Measurements from ENCODE around the gene MICAL3. TPM values are rescaled to one million over a fixed set of nuclear protein-coding genes. Genes with fewer than 3 reads are reported as not detected.
"Not testable (repeated sequence)": the region's sequence is repeated elsewhere in the genome, so short reads cannot be mapped to it uniquely, and the experiment has no call there.

Gene MICAL3
- total and polyA plus RNA-seq, 4 donors = 4.4 to 30.7 (median 15.4) TPM

DNA sequence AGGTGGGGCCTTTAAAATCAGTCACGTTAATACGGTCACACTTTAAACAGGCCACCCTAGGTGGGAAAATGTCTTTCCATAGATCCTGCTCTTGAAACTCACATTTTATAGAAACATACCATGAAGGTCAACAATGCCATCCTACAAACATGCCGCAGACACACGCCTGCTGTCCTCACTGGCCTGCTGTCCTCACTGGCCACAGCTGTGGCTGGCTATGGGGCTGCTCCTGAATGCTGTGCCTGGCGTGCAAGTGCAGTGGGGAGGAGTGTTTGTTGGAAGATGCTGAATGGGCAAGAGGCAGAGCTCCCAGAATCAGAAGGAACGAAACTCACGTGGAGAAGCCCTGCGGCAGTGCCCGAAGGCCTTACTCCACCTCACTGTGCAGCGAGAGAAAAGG, 143.9 kb downstream of the MICAL3 start:
- no peaks in the 10 kb centered on the region for H3K9me3 ChIP-seq (ENCODE audit: control insufficient read depth in 4 of 4, insufficient read depth in 3 of 4, low read length in 3 of 4)
- no peak overlapping the region for H3K4me3 ChIP-seq
- TF ChIP-seq, protein P1, sequence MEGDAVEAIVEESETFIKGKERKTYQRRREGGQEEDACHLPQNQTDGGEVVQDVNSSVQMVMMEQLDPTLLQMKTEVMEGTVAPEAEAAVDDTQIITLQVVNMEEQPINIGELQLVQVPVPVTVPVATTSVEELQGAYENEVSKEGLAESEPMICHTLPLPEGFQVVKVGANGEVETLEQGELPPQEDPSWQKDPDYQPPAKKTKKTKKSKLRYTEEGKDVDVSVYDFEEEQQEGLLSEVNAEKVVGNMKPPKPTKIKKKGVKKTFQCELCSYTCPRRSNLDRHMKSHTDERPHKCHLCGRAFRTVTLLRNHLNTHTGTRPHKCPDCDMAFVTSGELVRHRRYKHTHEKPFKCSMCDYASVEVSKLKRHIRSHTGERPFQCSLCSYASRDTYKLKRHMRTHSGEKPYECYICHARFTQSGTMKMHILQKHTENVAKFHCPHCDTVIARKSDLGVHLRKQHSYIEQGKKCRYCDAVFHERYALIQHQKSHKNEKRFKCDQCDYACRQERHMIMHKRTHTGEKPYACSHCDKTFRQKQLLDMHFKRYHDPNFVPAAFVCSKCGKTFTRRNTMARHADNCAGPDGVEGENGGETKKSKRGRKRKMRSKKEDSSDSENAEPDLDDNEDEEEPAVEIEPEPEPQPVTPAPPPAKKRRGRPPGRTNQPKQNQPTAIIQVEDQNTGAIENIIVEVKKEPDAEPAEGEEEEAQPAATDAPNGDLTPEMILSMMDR (IDR thresholded peaks at IDR 0.05; ENCODE audit: control extremely low read depth, extremely low read depth) = no peak
- H3K9ac ChIP-seq (ENCODE audit: insufficient read depth in 1 of 2, low read length in 2 of 2) = no peak overlapping the region
- H3K4me1 ChIP-seq (ENCODE audit: control insufficient read depth in 5 of 5, insufficient read depth in 5 of 5, low read length in 5 of 5) = no peaks in the 10 kb centered on the region
- ATAC-seq (ENCODE audit: insufficient read depth, low FRiP score) = no peak
- no peak overlapping the region for H3K27ac ChIP-seq (ENCODE audit: low read depth in 1 of 2, low read length in 1 of 2)
- H3K27me3 ChIP-seq (ENCODE audit: control insufficient read depth in 3 of 3, insufficient read depth in 3 of 3, low read length in 2 of 3) = no peaks in the 10 kb centered on the region
- WGBS, 2 donors = 87 to 96% methylated on average over 10 of the region's 10 CpGs
- DNase-seq = no peak
- H3K36me3 ChIP-seq (ENCODE audit: control insufficient read depth in 4 of 4, insufficient read depth in 4 of 4, low read length in 4 of 4) = peaks cover 11 to 21% (median 13%) of the 10 kb centered on the region in 4 donors

DNA sequence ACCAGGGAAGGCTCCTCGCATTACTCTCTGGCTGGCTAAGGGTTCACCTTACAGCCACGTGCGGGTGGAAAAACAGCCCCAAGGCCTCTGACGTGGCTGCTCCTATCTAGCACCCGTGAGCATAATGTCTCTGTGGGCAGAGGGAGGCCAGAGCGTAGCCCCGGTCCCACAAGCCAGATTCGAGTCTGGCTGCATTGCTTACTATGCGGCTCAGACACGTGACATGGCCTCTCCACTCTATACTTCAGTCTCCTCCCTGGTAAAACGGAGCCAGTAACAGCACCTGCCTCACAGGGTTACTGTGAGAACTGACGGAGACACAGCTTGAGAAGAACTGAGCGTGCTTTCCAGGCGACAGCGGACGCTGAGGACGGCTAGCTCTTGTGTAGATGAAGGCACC, 144.3 kb downstream of the MICAL3 start:
- Histone ChIP-seq H3K4me3 (no peak overlapping the region), H3K4me1 (ENCODE audit: control insufficient read depth in 5 of 5, insufficient read depth in 5 of 5, low read length in 5 of 5) (no peaks in the 10 kb centered on the region), H3K36me3 (ENCODE audit: control insufficient read depth in 4 of 4, insufficient read depth in 4 of 4, low read length in 4 of 4) (peaks cover 9 to 16% (median 12%) of the 10 kb centered on the region in 4 donors), H3K9me3 (ENCODE audit: control insufficient read depth in 4 of 4, insufficient read depth in 3 of 4, low read length in 3 of 4) (no peaks in the 10 kb centered on the region), H3K9ac (ENCODE audit: insufficient read depth in 1 of 2, low read length in 2 of 2) (no peak overlapping the region), H3K27ac (ENCODE audit: low read depth in 1 of 2, low read length in 1 of 2) (no peak overlapping the region), H3K27me3 (ENCODE audit: control insufficient read depth in 3 of 3, insufficient read depth in 3 of 3, low read length in 2 of 3) (no peaks in the 10 kb centered on the region)
- no peak for DNase-seq
- 90 to 96% methylated on average over 17 of the region's 17 CpGs for WGBS, 2 donors
- no peak for ATAC-seq (ENCODE audit: insufficient read depth, low FRiP score)
- TF ChIP-seq, protein P1 (IDR thresholded peaks at IDR 0.05; ENCODE audit: control extremely low read depth, extremely low read depth) = no peak

DNA sequence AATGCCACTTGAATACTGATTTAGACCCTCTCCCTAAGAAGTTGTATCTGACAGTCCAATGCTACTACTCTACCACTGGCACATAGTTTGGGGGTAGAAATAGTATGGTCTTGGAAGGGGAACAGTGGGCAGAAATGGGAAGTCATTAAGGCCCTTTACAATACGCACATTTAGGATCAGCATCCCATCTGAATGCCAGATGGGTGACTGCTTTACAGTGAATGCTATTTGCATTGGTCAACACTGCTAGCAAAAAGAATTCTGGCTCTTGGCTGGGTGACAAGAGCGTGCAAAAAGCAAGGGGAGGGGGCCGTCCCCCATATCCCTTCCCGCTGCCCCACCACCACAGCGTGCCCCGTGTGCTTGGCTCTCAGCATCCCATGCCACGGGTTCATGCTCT, 145.4 kb downstream of the MICAL3 start:
- WGBS, 2 donors = 79 to 91% methylated on average over 7 of the region's 7 CpGs
- H3K27me3 ChIP-seq (ENCODE audit: control insufficient read depth in 3 of 3, insufficient read depth in 3 of 3, low read length in 2 of 3) = no peaks in the 10 kb centered on the region
- H3K36me3 ChIP-seq (ENCODE audit: control insufficient read depth in 4 of 4, insufficient read depth in 4 of 4, low read length in 4 of 4) = peaks cover 2 to 15% (median 7%) of the 10 kb centered on the region in 4 donors
- ATAC-seq (ENCODE audit: insufficient read depth, low FRiP score) (no peak), DNase-seq (peak in 1 of 3 donors; percentile 13)
- TF ChIP-seq, protein P1 (IDR thresholded peaks at IDR 0.05; ENCODE audit: control extremely low read depth, extremely low read depth) = no peak
- no peaks in the 10 kb centered on the region for H3K9me3 ChIP-seq (ENCODE audit: control insufficient read depth in 4 of 4, insufficient read depth in 3 of 4, low read length in 3 of 4)
- no peaks in the 10 kb centered on the region for H3K4me1 ChIP-seq (ENCODE audit: control insufficient read depth in 5 of 5, insufficient read depth in 5 of 5, low read length in 5 of 5)
- no peak overlapping the region for H3K9ac ChIP-seq (ENCODE audit: insufficient read depth in 1 of 2, low read length in 2 of 2)
- no peak overlapping the region for H3K4me3 ChIP-seq
- no peak overlapping the region for H3K27ac ChIP-seq (ENCODE audit: low read depth in 1 of 2, low read length in 1 of 2)

DNA sequence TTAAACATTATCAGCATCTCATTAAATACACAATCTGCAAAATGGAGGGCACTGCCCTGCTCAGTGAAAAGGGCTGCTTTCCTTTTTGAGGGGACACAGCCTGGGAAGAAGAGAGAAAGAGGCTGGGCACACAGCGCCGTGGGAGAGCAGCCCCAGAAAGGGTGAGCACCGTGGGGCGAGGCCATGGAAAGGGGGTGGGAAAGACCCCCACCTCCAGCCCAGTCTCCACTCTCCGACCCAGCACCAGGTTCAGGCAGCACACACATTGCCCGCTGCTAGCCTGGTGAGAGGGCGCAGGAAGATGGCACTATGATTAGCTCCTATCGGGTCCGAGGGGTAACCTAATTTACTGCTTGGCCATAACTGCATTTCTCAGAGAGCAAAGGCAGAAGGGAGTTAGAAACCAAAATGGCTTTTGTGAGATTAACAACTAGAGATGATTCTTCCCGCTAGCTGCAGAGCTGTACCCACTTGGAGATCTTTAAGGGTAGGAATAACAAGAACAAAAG, 146.1 kb downstream of the MICAL3 start:
- TF ChIP-seq, protein P1 (IDR thresholded peaks at IDR 0.05; ENCODE audit: control extremely low read depth, extremely low read depth) = no peak
- Histone ChIP-seq H3K27me3 (ENCODE audit: control insufficient read depth in 3 of 3, insufficient read depth in 3 of 3, low read length in 2 of 3) (no peaks in the 10 kb centered on the region), H3K36me3 (ENCODE audit: control insufficient read depth in 4 of 4, insufficient read depth in 4 of 4, low read length in 4 of 4) (peaks cover 2 to 16% (median 8%) of the 10 kb centered on the region in 4 donors), H3K4me3 (no peak overlapping the region), H3K9me3 (ENCODE audit: control insufficient read depth in 4 of 4, insufficient read depth in 3 of 4, low read length in 3 of 4) (no peaks in the 10 kb centered on the region), H3K27ac (ENCODE audit: low read depth in 1 of 2, low read length in 1 of 2) (no peak overlapping the region), H3K4me1 (ENCODE audit: control insufficient read depth in 5 of 5, insufficient read depth in 5 of 5, low read length in 5 of 5) (no peaks in the 10 kb centered on the region), H3K9ac (ENCODE audit: insufficient read depth in 1 of 2, low read length in 2 of 2) (no peak overlapping the region)
- ATAC-seq (ENCODE audit: insufficient read depth, low FRiP score) (no peak), DNase-seq (no peak)
- WGBS, 2 donors = 90 to 97% methylated on average over 10 of the region's 10 CpGs

DNA sequence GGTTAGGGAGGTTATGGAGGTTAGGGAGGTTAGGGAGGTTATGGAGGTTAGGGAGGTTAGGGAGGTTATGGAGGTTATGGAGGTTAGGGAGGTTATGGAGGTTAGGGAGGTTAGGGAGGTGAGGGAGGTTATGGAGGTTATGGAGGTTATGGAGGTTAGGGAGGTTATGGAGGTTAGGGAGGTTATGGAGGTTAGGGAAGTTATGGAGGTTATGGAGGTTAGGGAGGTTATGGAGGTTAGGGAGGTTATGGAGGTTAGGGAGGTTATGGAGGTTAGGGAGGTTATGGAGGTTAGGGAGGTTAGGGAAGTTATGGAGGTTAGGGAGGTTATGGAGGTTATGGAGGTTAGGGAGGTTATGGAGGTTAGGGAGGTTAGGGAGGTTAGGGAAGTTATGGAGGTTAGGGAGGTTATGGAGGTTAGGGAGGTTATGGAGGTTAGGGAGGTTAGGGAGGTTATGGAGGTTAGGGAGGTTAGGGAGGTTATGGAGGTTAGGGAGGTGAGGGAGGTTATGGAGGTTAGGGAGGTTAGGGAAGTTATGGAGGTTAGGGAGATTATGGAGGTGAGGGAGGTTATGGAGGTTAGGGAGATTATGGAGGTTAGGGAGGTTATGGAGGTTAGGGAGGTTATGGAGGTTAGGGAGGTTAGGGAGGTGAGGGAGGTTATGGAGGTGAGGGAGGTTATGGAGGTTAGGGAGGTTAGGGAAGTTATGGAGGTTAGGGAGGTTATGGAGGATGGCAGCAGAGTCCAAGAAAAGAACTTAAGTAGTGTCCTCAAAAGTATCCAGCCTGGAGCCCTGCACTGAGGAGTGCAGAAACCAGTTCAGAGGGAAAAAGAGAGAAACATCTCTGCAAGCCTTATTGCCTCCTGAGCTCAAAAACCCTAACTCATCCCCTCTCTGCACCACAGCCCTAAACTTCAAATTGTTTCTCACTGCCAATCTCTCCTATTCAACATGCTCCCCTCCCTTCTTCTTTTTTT, 147.2 kb downstream of the MICAL3 start:
- peak; percentile 19 to 77 (median 48) for DNase-seq
- not testable (repeated sequence) for H3K9me3 ChIP-seq (ENCODE audit: control insufficient read depth in 4 of 4, insufficient read depth in 3 of 4, low read length in 3 of 4); ATAC-seq (ENCODE audit: insufficient read depth, low FRiP score); H3K27ac ChIP-seq (ENCODE audit: low read depth in 1 of 2, low read length in 1 of 2); H3K4me3 ChIP-seq; H3K4me1 ChIP-seq (ENCODE audit: control insufficient read depth in 5 of 5, insufficient read depth in 5 of 5, low read length in 5 of 5); H3K27me3 ChIP-seq (ENCODE audit: control insufficient read depth in 3 of 3, insufficient read depth in 3 of 3, low read length in 2 of 3); H3K9ac ChIP-seq (ENCODE audit: insufficient read depth in 1 of 2, low read length in 2 of 2)
- H3K36me3 ChIP-seq (ENCODE audit: control insufficient read depth in 4 of 4, insufficient read depth in 4 of 4, low read length in 4 of 4) = peaks cover 2 to 24% (median 13%) of the 10 kb centered on the region in 4 donors
